Right lobe of liver (tissue), 4 donors: ENCODE measurements around the gene ALK.

Experiments used
- POLR2A ChIP-seq: fragments of 450-650 bp; IDR thresholded peaks from one replicate; pipeline ENCODE4 v1.6.1; 2017; ENCODE audit warnings: antibody characterized with exemption, mild to moderate bottlenecking
- TF ChIP-seq, protein P1 (sequence below), 4 donors: fragments of 200-600 bp in 3 of 4; fragments of 450-650 bp in 1 of 4; IDR thresholded peaks; one replicate each; pipeline versions ENCODE4 v1.5.1 to v1.8.0; 2016 to 2022; ENCODE audit warnings: antibody characterized with exemption in 4 of 4, mild to moderate bottlenecking in 2 of 4
- donor health status: DM: no; HTN: no; CAD: no.
- donor health status: DM: no; HTN: no; CAD: no.
- donor health status: DM: no; HTN: yes; CAD: no.

DNA sequence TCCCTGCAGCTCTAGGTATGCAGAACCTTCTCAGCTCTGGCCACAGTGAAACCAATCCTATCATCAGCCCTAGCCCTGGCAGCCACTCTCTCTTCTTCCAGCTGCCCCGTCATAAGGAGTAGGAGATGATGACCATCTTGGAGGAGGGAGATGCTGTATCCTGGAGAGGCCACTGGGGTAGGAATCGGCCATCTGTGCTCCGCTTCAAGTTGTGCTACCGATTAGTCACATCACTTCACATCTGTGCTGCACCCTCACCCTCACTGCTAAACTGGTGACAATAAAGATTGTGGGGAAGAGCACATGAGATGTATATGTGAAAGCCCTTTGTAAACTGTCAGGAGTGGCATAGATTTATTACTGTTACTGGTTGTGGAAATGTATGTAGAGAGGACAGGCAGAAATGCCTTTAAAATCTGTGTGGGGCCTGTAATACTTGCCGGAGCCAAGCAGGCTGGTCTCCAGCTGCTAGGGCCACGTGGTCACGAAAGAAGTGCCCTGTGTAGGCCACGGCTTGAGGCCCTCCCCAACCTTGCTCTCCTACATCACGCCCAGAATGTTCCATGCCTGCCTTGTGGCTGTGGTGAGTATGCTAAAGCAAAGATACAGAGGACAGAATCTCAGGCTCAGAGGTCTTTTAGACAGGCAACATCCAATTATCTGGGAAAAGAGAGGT lies 569.3 kb downstream of the ALK start:
- TF ChIP-seq, protein P1, sequence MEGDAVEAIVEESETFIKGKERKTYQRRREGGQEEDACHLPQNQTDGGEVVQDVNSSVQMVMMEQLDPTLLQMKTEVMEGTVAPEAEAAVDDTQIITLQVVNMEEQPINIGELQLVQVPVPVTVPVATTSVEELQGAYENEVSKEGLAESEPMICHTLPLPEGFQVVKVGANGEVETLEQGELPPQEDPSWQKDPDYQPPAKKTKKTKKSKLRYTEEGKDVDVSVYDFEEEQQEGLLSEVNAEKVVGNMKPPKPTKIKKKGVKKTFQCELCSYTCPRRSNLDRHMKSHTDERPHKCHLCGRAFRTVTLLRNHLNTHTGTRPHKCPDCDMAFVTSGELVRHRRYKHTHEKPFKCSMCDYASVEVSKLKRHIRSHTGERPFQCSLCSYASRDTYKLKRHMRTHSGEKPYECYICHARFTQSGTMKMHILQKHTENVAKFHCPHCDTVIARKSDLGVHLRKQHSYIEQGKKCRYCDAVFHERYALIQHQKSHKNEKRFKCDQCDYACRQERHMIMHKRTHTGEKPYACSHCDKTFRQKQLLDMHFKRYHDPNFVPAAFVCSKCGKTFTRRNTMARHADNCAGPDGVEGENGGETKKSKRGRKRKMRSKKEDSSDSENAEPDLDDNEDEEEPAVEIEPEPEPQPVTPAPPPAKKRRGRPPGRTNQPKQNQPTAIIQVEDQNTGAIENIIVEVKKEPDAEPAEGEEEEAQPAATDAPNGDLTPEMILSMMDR (IDR thresholded peaks at IDR 0.05): no peak
- TF ChIP-seq POLR2A: no peak
